NCI-H1048 (cell line): Measurements from ENCODE around the gene TBC1D22B.

Source experiments
- DNase-seq: peaks from one replicate; lab custom pipeline; 2025; lab: John Stamatoyannopoulos, UW

TBC1D22B gene

GRCh38 chr6:37239950-37240713, 17.4 kb upstream of the TBC1D22B start:
- DNase-seq: no peak

DNA sequence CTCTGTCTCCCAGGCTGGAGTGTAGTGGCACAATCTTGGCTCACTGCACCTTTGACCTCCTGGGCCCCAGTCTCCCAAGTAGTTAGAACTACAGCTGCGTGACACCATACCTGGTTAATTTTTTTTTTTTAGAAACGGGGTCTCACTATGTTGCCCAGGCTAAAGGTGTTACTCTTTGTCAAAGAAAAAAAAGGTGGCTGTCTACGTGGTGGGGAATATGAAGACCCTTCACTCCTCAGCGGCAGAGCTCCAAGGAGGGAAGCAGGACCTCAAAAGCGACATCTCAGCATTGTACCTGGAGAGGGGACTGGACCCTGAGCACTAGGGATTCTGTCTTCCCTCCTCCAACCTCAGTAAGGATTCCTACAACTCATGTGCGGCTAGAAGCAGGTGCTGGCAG, 16.4 kb upstream of the TBC1D22B start:
- no peak for DNase-seq

- DNase-seq: no peak
Measured at GRCh38 chr6:37241775-37242428, 15.7 kb upstream of the TBC1D22B start.

DNA sequence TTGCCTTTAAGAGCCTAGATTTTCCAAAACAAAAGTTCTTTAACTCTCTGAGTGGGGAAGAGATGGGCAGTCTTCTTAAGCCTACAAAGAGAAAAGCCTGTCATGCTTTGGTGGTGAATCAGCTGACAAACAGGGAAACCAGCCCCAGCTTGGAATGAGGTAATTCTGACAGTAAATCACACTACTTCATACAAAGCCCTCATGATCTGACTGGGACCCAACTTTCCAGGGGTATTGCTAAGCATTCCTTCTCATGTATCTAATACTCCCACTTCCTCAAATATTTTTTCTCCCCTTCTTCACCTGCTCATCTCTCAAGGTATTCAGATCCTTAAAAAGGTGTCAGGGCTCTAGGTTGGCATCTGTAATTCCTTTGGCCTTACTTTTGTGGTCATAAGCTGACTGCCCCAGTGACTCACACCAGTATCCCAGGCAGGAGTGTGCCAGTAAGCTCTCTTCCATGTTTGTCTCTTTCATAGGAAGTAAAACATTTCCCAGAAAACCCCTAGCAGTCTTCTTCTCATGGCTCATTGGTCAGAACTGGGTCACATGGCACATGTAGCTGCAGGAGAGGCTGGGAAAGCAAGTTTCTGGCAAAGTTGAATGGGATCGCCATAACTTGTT, 15.0 kb upstream of the TBC1D22B start:
- DNase-seq: no peak

DNA sequence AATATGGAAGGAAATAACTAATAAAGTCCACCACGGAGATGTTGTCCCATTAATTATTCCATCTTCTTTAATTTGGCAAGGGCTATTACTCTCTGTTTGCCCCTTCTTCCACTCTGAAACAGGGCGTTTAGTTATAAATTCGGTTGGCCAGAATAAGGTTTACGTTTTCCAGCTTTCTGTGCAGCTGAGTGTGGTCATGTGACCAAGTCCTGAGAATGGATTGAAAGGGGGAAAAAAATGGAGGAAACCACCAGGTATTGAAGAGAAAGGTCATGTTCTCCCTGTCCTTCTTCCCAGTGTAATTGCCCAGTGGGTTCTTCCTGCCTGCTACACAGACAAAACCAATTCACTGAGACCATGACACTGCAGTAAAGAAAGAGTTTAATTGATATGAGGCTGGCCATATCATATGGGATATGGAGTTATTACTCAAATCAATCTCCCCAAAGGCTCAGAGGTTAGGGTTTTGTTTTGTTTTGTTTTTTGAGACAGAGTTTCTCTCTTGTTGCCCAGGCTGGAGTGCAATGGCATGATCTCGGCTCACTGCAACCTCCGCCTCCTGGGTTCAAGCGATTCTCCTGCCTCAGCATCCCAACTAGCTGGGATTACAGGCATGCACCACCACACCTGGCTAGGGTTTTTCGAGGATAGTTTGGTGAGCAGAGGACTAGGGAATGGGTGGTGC, 14.3 kb upstream of the TBC1D22B start:
- DNase-seq: no peak

- no peak for DNase-seq
Measured at GRCh38 chr6:37243816-37244370, 13.7 kb upstream of the TBC1D22B start.

- DNase-seq: no peak
Measured at GRCh38 chr6:37244430-37245310, 12.9 kb upstream of the TBC1D22B start.

- DNase-seq: no peak
Measured at GRCh38 chr6:37251211-37251780, 6.3 kb upstream of the TBC1D22B start.

- DNase-seq: no peak
Measured at GRCh38 chr6:37253486-37254007, 4.0 kb upstream of the TBC1D22B start.

- DNase-seq: no peak
Measured at GRCh38 chr6:37254881-37255280, 2.7 kb upstream of the TBC1D22B start.

DNA sequence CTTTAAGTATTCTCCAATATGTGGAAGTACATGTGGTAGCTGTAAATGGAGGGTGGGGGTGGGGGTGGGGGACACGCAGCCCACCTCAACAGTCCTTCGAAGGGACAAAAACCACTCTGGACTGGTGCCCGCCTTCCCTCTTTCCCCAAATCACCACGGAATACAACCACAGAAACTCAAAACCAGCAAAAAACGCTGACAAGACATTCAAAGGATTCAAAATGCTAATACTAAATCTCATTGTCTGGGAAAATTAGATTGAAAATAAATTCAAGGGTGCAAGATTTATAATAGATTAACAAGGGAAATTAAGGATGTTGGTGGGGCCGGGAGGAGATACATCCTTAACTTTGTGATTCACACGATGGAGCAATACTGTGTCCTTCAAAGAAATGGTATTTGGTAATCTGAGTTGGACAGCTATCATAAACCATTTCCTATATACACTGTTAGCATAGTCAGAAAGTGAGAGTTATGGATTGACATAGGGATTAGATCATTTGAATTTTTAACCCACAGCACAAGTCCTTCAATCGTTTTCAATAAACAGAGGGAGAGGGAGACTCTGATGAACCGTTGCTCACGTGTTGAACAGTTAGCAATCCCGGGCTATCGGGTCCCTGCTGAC, 766 bp upstream of the TBC1D22B start:
- DNase-seq: no peak

GRCh38 chr6:37257320-37257633, 295 bp upstream of the TBC1D22B start:
- no peak for DNase-seq

- no peak for DNase-seq
Measured at GRCh38 chr6:37258405-37259105, 983 bp downstream of the TBC1D22B start.

- no peak for DNase-seq
Measured at GRCh38 chr6:37259191-37259590, 1.6 kb downstream of the TBC1D22B start.

DNA sequence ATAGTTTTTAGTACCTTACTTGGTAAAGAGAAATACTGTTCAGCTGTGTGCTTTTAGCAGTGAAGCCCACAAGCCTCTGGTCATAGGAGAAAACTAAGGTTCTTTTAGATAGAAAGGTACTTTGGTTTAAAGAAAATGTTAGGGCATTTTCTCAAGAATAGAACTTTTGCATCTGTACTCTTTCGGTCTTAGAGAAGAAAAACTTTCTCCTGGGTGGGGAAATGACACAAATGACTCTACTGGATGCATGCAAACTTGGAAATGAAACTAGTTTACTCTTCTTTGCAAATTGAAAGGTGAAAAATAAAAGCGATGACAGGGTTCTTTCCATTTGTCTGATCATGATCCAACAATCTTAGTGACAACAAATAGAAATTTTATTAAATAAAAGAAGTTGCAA, 2.5 kb downstream of the TBC1D22B start:
- DNase-seq: no peak

GRCh38 chr6:37260444-37260843, 2.9 kb downstream of the TBC1D22B start:
- DNase-seq: no peak

DNA sequence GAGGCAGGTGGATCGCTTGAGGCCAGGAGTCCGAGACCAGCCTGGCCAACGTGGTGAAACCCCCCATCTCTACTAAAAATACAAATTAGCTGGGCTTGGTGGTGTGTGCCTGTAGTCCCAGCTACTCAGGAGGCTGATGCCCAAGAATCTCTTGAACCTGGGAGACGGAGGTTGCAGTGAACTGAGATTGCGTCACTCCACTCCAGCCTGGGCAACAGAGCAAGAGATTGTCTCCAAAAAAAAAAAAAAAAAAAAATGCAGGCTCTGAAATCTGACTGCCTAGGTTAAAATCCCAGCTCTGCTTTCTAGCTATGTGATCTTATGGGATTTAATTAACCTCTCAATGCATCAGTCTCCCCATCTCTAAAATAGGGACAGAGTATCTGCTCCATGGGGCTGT, 3.6 kb downstream of the TBC1D22B start:
- DNase-seq: no peak

DNA sequence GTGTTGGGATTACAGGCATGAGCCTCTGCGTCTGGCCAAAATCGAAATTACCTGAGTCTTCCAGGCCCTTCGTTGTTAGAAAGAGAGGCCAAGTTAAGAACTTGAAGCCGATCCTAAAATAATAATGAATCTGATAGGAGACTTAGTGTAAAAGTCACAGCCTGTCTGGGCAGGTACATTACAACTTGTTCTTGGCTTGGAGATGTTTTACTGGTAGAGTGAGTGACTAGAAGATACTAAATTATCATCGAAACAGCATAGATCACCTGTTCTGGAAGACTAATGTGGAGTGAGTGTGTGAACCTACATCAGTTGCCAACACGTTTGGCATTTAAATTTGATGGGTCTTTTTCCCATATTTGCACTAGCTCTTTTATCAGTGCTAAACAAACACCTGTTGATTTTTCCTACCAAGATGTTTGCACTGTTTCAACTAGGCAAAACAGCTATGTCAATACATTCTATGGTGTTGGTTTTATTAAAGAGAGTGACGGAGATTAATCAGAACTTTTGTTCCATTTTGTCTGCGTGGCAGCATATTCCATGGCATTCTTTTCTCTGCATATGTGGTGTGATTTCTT, 5.0 kb downstream of the TBC1D22B start:
- DNase-seq: no peak

GRCh38 chr6:37265001-37265400, 7.4 kb downstream of the TBC1D22B start:
- no peak for DNase-seq
